B cell (primary cell): Measurements from ENCODE around the gene GON4L. TPM values are rescaled to one million over a fixed set of nuclear protein-coding genes. Genes with fewer than 3 reads are reported as not detected.

Experiments
- ATAC-seq: fragments of 200-7000 bp; cut with Tn5 transposase; one replicate; pipeline ENCODE4 v1.10.0; 2021; ENCODE audit warnings: low read depth, mild to moderate bottlenecking, moderate number of reproducible peaks, moderate library complexity
- CTCF ChIA-PET: fragments of 350-600 bp; sonication (Branson Sonifier 250); formaldehyde crosslinking; loops from one replicate; lab custom pipeline; 2021; ENCODE audit warnings: antibody characterized with exemption, inconsistent platforms; lab: Charles Lee
- POLR2A ChIA-PET: fragments of 350-600 bp; sonication (Branson Sonifier 250); formaldehyde crosslinking; loops from one replicate; lab custom pipeline; 2021; ENCODE audit warnings: antibody characterized with exemption; lab: Charles Lee
- DNase-seq: peaks from one replicate; pipeline ENCODE4 v3.0.0; 2013
- H2AFZ ChIP-seq: 2 replicates; pipeline ENCODE4 v1.6.1; 2012; ENCODE audit warnings: mild to moderate bottlenecking, low read depth, low read length; ENCODE audit not compliant: insufficient read depth, poor library complexity, severe bottlenecking
- H3K27ac ChIP-seq, 2 donors: 1 replicate in 1 of 2; 2 replicates in 1 of 2; pipeline ENCODE4 v1.5.1; 2012 to 2013; ENCODE audit warnings: low read length in 2 of 2, mild to moderate bottlenecking in 2 of 2, moderate library complexity in 1 of 2
- H3K27me3 ChIP-seq, 4 experiments: fragments of 200-600 bp in 1 of 4; sonication (generic) in 1 of 4; replicated peaks in 1 of 4; 1 replicate in 2 of 4; 2 replicates in 2 of 4; pipeline versions ENCODE4 v1.6.1 to v1.7.0; 2013 to 2016; ENCODE audit warnings: low read length in 3 of 4, mild to moderate bottlenecking in 2 of 4, mixed read lengths in 1 of 4, moderate library complexity in 1 of 4; ENCODE audit not compliant: insufficient read depth in 4 of 4, control insufficient read depth in 3 of 4; ENCODE audit errors: control extremely low read depth in 1 of 4
- H3K36me3 ChIP-seq, 2 experiments: replicated peaks in 1 of 2; 1 replicate in 1 of 2; 2 replicates in 1 of 2; pipeline versions ENCODE4 v1.6.1 to v1.7.1; 2013; ENCODE audit warnings: low read length in 1 of 2; ENCODE audit not compliant: insufficient read depth in 2 of 2, control insufficient read depth in 1 of 2; ENCODE audit errors: control extremely low read depth in 1 of 2, extremely low read depth in 1 of 2
- H3K4me1 ChIP-seq, 2 donors: fragments of 200-600 bp in 1 of 2; sonication (generic) in 1 of 2; 1 replicate in 1 of 2; 2 replicates in 1 of 2; pipeline versions ENCODE4 v1.5.1 to v1.6.1; 2013 to 2017; ENCODE audit warnings: low read length in 2 of 2; ENCODE audit not compliant: control insufficient read depth in 2 of 2, insufficient read depth in 2 of 2
- H3K4me2 ChIP-seq: replicated peaks from 2 replicates; pipeline ENCODE3; 2012; ENCODE audit warnings: mild to moderate bottlenecking, low read depth, low read length; ENCODE audit not compliant: poor library complexity, severe bottlenecking
- H3K4me3 ChIP-seq, 5 experiments: fragments of 200-600 bp in 1 of 5; sonication (generic) in 1 of 5; 1 replicate in 3 of 5; 2 replicates in 2 of 5; pipeline versions ENCODE4 v1.5.1 to v1.7.0; 2011 to 2016; ENCODE audit warnings: low read length in 4 of 5, mild to moderate bottlenecking in 4 of 5, low read depth in 2 of 5, control low read depth in 1 of 5, moderate library complexity in 1 of 5; ENCODE audit not compliant: insufficient read depth in 1 of 5; ENCODE audit errors: control extremely low read depth in 1 of 5, extremely low read depth in 1 of 5
- H3K79me2 ChIP-seq: fragments of 200-600 bp; sonication (generic); one replicate; pipeline ENCODE4 v1.6.0; 2016; ENCODE audit warnings: low read length; ENCODE audit not compliant: control insufficient read depth, insufficient read depth
- H3K9ac ChIP-seq: fragments of 200-600 bp; sonication (generic); 2 replicates; pipeline ENCODE4 v1.6.1; 2017; ENCODE audit warnings: mild to moderate bottlenecking, low read length, moderate library complexity
- H3K9me3 ChIP-seq, 3 donors: one replicate each; pipeline versions ENCODE4 v1.6.1 to v1.7.1; 2013; ENCODE audit warnings: low read length in 2 of 3; ENCODE audit not compliant: control insufficient read depth in 2 of 3, insufficient read depth in 1 of 3; ENCODE audit errors: control extremely low read depth in 1 of 3
- H4K20me1 ChIP-seq: 2 replicates; pipeline ENCODE4 v1.6.0; 2012; ENCODE audit warnings: mild to moderate bottlenecking, low read length; ENCODE audit not compliant: insufficient read depth, control insufficient read depth, poor library complexity, severe bottlenecking
- H3K27ac Mint-ChIP-seq: one replicate; pipeline ENCODE4 v1.8.0; 2021; ENCODE audit warnings: mixed read lengths
- H3K27me3 Mint-ChIP-seq: one replicate; pipeline ENCODE4 v1.8.0; 2021; ENCODE audit warnings: mixed read lengths
- H3K4me1 Mint-ChIP-seq: one replicate; pipeline ENCODE4 v1.8.0; 2021; ENCODE audit warnings: mixed read lengths
- H3K4me3 Mint-ChIP-seq: one replicate; pipeline ENCODE4 v1.8.0; 2021; ENCODE audit warnings: mixed read lengths
- H3K9me3 Mint-ChIP-seq: one replicate; pipeline ENCODE4 v1.8.0; 2022; ENCODE audit warnings: mixed read lengths; ENCODE audit not compliant: insufficient read depth
- CTCF ChIP-seq: fragments of 200-600 bp; IDR thresholded peaks from one replicate; pipeline ENCODE4 v1.8.0; 2022; ENCODE audit warnings: antibody characterized with exemption, mild to moderate bottlenecking
- EZH2 ChIP-seq: IDR thresholded peaks from 2 replicates; pipeline ENCODE4 v1.6.1; 2012; ENCODE audit warnings: borderline replicate concordance, low read depth, mild to moderate bottlenecking, moderate library complexity, low read length; ENCODE audit not compliant: insufficient read depth, poor library complexity, severe bottlenecking
- whole genome bisulfite sequencing: methylation state at CpG from one replicate; pipeline ENCODE4 v1.1.5; 2013; ENCODE audit warnings: missing lambda C conversion rate; ENCODE audit not compliant: insufficient coverage; 5-methylcytosine and 5-hydroxymethylcytosine counted together
- intact Hi-C: fragments of 100-400 bp; cut with micrococcal nuclease; formaldehyde crosslinking; loops from one replicate; pipeline ENCODE4 v1.10.0; 2022
- polyA plus RNA-seq: library from polyadenylated mRNA; depleted of rRNA; stranded (reverse); fragments of >200 nt; gene quantifications from 2 replicates; pipeline ENCODE4 v1.2.3, GENCODE V29; 2012
- total RNA-seq, 2 donors: library from RNA; stranded (reverse); fragments of 120-200 nt in 1 of 2; gene quantifications; 1 replicate in 1 of 2; 2 replicates in 1 of 2; pipeline versions ENCODE4 v1.2.3 to v1.2.4, GENCODE V29; 2013 to 2022

Gene GON4L
- total and polyA plus RNA-seq, 2 donors (not counting 1 experiment from before 2014, with no cell fraction given), result 54.4 to 127 TPM

GRCh38 chr1:155858800-155859233, 1.8 kb upstream of the GON4L start:
- Histone ChIP-seq H3K9me3 (no peaks in the 10 kb centered on the region), H3K4me2 (peak overlapping the region; percentile 81), H2AFZ (peak overlapping the region; percentile 36), H3K4me3 (peak overlapping the region; percentile 39 to 89 (median 65)), H3K4me1 (peaks cover 12 to 40% of the 10 kb centered on the region in 2 donors), H3K27me3 (peaks cover 0 to 4% (median 2%) of the 10 kb centered on the region in 4 experiments), H3K36me3 (peaks cover 2 to 9% of the 10 kb centered on the region in 2 experiments), H3K79me2 (peaks cover 31% of the 10 kb centered on the region), H4K20me1 (no peaks in the 10 kb centered on the region), H3K27ac (peak overlapping the region; percentile 60 to 68), H3K9ac (peak overlapping the region; percentile 67)
- 23% methylated on average over 7 of the region's 12 CpGs for WGBS
- DNase-seq, result no peak
- H3K27me3 Mint-ChIP-seq, result peaks cover 11% of the 10 kb centered on the region
- no peak for TF ChIP-seq EZH2
- no peak for TF ChIP-seq CTCF
- H3K4me1 Mint-ChIP-seq, result peaks cover 29% of the 10 kb centered on the region
- H3K27ac Mint-ChIP-seq, result peak overlapping the region; percentile 96
- H3K4me3 Mint-ChIP-seq, result peak overlapping the region; percentile 97
- intact Hi-C loops, result loop anchor here (2.0 to 5.0 kb wide), 8 partner anchors 130 to 1677 kb away; partner anchors contain the start of genes ASH1L, DAP3, FDPS and PMF1
- ChIA-PET POLR2A (interaction anchor here (0.7 to 1.0 kb wide), 2 partner anchors 114 to 354 kb away, joined by 3 to 4 read pairs; no protein-coding TSS in a partner anchor), CTCF (interaction anchor here (0.7 to 1.5 kb wide), 3 partner anchors 10 to 131 kb away, joined by 3 to 6 read pairs (median 3); no protein-coding TSS in a partner anchor)
- ATAC-seq, result peak; percentile 3
- no peaks in the 10 kb centered on the region for H3K9me3 Mint-ChIP-seq
